ENCODE results near the gene TBCE. TPM values are rescaled to one million over a fixed set of nuclear protein-coding genes. Genes with fewer than 3 reads are reported as not detected.

The TBCE gene
- 18.4 and 22.1 TPM in 2 replicates for total RNA-seq
- 19.4 TPM for total RNA-seq (2013)
- polyA plus RNA-seq: 15.2 and 25.3 TPM in 2 replicates
- polyA minus RNA-seq: 5.9 and 6.4 TPM in 2 replicates

GRCh38 chr1:235367000-235367908, at the start of gene TBCE:
Gene TBCE, plus strand, starts transcription at chr1:235367427. Its CDS starts 12,623 bp downstream, at chr1:235380050.
- H3K9me3 Mint-ChIP-seq (ENCODE audit: insufficient read depth): no peaks in the 10 kb centered on the region
- POLR2A ChIA-PET: no interaction called here

More at GRCh38 chr1:235367000-235367908, at the start of gene TBCE:
- Histone ChIP-seq H3K9ac (ENCODE audit: low read length) (peak within 1 kb of the TSS; percentile 88), H3K4me2 (replicated peaks; ENCODE audit: low read depth, low read length, poor library complexity, severe bottlenecking) (peak within 1 kb of the TSS; percentile 77), H3K27ac (ENCODE audit: low read length in 2 of 2) (peak within 1 kb of the TSS; percentile 59 to 77), H3K27me3 (replicated peaks in 1 of 4; ENCODE audit: control extremely low read depth in 1 of 4, control insufficient read depth in 3 of 4, insufficient read depth in 4 of 4, low read length in 3 of 4) (no peaks in the 10 kb centered on the region), H3K79me2 (ENCODE audit: control insufficient read depth, insufficient read depth, low read length) (peaks cover 45% of the 10 kb centered on the region), H4K20me1 (ENCODE audit: control insufficient read depth, insufficient read depth, low read length, poor library complexity, severe bottlenecking) (no peaks in the 10 kb centered on the region), H3K36me3 (replicated peaks in 1 of 2; ENCODE audit: control extremely low read depth in 1 of 2, control insufficient read depth in 1 of 2, extremely low read depth in 1 of 2, insufficient read depth in 2 of 2, low read length in 1 of 2) (no peaks in the 10 kb centered on the region), H3K4me1 (ENCODE audit: control insufficient read depth in 2 of 2, insufficient read depth in 2 of 2, low read length in 2 of 2) (peaks cover 12% of the 10 kb centered on the region in 2 donors), H2AFZ (ENCODE audit: insufficient read depth, low read depth, low read length, poor library complexity, severe bottlenecking) (peak within 1 kb of the TSS; percentile 93), H3K9me3 (ENCODE audit: control extremely low read depth in 1 of 3, control insufficient read depth in 2 of 3, insufficient read depth in 1 of 3, low read length in 2 of 3) (no peaks in the 10 kb centered on the region), H3K4me3 (ENCODE audit: control extremely low read depth in 1 of 5, extremely low read depth in 1 of 5, insufficient read depth in 1 of 5, low read depth in 2 of 5, low read length in 4 of 5) (peak within 1 kb of the TSS; percentile 79 to 97 (median 86))
- CTCF ChIA-PET: interaction anchor here (0.9 to 1.0 kb wide), 2 partner anchors 39 to 49 kb away, joined by 3 read pairs; partner anchors contain the start of genes ARID4B and GGPS1
- TF ChIP-seq CTCF (IDR thresholded peaks at IDR 0.05): no peak
- Mint-ChIP-seq H3K27ac (peak within 1 kb of the TSS; percentile 94), H3K27me3 (no peaks in the 10 kb centered on the region), H3K4me1 (peaks cover 25% of the 10 kb centered on the region), H3K4me3 (peak within 1 kb of the TSS; percentile 99)
- intact Hi-C loops (cut with micrococcal nuclease): loop anchor here (1.0 to 10.0 kb wide), 5 partner anchors 39 to 1428 kb away; partner anchors contain the start of genes ARID4B, B3GALNT2, GGPS1 and MTR
- ATAC-seq (ENCODE audit: low read depth): peak; percentile 100
- under 1% methylated on average over 37 of the region's 38 CpGs for WGBS (ENCODE audit: insufficient coverage)
- peak; percentile 84 for DNase-seq

Data from B cell (primary cell).